ENCODE results near the gene SPCS2.
A peak's percentile ranks its signal among the peaks of the same experiment; 100 is the strongest.

Gene SPCS2

DNA sequence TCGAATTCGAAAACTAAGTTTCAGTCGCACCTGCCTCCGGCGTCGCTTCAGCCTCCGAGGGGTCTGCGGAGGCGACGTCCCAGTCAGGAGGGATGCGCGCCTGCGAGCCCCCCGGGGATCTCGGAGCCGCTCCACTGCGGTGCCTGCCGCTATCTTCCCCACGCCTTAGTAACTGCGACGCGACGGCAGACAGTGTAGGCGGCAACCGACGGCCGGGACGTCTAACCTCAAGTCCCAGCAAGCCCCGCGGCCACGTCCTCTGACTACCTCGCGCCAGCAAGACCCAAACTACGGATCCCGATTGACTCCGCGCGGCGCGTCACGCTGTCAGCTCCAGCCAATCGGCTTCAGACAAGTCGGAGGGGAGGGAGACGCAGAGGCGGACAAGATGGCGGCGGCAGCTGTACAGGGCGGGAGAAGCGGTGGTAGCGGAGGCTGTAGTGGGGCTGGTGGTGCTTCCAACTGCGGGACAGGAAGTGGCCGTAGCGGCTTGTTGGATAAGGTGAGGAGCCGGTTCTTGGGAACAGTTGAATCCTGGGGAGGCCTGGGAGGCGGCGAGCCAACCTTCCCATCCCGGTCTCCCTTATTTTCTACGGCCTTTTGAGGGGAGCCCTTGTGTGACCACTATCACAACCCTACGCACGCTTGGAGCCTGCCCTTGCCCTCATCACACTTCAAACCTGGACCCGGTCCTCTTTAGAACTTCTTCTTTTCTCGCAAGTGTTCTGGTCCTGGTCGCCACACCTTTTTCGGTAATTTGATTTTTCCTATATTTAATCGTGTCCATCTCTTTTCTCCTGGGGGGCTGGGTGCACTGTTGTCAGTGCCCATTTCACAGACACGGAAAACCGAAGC, at the start of gene SPCS2, which contains the start of gene XRRA1:
SPCS2 (plus strand) TSS at position 369 of the 855 bp plus-strand sequence; CDS start at position 389, 20 bp downstream.
XRRA1 (minus strand) TSS at position 194 of the 855 bp plus-strand sequence. CDS start 8,213 bp downstream, outside the sequence.
- peak; percentile 97 for DNase-seq

DNA sequence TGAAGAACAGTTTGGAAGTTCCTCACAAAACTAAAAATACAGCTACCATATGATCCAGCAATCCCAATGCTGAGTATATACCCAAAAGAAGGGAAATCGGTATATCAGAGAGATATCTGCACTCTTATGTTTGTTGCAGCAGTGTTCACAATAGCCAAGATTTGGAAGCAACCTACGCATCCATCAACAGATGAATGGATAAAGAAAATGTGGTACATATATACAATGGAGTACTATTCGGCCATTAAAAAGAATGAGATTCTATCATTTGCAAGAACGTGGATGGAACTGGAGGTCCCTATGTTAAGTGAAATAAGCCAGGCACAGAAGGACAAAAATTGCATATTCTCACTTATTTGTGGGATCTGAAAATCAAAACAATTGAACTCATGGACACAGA, 46.7 kb upstream of the SPCS2 start:
- DNase-seq: no peak

DNA sequence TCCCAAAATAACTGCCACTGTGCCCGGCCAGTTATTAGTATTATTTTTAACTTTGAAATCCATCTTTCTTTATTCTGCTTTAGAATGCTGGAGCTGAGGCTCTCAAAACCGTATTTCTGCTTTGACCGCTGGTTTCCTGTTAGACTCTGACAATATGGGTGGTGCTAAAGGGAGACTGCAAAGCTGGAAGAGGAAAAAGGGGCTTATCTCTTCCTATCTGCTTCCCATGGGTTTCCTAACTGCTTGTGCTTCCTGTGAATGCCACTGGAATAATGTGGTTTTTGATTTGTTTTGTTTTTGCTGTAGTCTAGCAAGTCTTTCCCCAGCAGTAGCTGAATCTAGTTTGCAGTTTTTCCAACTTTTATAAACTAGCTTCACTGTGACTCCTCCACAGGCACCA, 43.7 kb upstream of the SPCS2 start:
- no peak for DNase-seq

DNA sequence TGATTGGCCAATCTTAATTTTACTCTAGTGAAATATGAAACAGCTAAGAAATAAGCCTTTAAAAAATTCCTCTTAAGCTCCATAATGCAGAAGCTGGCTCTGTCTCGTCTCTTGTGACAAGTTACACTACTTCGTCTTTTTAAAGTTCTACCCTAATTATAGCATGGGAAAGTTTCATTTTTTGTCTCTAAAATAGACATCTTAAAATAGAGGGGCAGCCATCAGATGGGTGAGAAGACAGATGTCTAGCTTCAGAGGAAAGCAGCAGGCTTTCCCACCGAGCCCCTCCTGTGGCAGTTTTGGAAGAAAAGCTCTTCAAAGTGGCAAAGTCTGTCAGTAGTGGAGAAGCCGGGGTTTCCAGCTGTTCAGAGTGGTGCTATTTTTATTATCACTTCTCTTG, 39.7 kb upstream of the SPCS2 start:
- no peak for DNase-seq

DNA sequence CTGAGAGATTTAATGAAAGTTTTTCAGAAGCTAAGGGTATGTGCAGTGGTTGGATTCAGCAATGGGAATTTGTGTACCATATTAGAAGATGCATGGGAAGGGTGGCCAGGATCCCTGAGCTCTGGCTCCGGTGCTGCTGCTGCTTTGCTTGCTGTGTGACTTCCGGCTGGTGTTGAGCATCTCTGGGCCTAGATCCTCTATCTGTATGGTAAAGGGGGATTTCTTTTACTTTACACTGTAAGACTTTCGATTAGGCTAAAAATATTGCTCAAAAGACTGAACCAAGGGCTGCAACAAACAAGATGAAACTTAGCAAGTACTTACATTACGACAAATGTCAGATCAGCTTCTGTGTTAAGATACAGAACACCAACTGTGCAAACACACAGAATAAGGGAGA, 39.3 kb upstream of the SPCS2 start:
- DNase-seq: no peak

DNA sequence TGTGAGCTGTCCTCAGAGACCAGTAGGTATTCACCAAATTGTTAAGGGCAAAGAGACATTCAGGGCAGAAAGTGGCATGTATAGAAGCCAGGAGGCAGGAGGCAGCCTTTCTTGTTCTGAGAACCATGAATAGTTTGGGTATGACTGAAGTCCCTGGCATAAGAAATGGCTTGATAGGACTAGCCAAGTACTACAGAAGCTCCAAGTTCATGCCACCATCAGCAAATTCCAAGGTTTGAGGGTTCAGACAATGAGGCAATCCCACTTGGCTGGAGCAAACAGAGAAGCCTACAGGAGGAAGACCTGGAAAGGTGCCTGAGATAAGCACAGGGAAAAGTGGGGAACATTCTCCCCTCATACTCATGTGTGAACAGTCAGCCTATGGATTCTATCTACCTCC, 25.9 kb upstream of the SPCS2 start:
- DNase-seq: no peak

DNA sequence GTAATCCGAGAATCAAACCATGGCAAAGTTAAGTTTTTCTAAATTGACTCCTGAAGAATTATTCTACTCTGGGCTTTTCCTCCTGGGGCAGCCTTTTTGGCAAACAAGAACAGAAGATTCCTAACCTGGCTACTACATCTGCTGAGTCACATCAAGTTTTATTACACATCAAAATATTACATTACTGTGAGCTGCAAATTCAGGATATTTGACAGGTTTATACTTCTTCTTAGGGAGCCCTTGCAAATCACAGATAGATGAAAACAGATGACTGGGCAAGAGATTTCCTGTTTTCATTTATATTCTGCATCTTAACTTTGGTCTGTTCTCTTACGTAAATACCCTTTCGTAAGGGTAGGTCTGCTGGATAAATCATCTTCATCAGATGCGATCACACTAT, 23.8 kb upstream of the SPCS2 start:
- DNase-seq: no peak

DNA sequence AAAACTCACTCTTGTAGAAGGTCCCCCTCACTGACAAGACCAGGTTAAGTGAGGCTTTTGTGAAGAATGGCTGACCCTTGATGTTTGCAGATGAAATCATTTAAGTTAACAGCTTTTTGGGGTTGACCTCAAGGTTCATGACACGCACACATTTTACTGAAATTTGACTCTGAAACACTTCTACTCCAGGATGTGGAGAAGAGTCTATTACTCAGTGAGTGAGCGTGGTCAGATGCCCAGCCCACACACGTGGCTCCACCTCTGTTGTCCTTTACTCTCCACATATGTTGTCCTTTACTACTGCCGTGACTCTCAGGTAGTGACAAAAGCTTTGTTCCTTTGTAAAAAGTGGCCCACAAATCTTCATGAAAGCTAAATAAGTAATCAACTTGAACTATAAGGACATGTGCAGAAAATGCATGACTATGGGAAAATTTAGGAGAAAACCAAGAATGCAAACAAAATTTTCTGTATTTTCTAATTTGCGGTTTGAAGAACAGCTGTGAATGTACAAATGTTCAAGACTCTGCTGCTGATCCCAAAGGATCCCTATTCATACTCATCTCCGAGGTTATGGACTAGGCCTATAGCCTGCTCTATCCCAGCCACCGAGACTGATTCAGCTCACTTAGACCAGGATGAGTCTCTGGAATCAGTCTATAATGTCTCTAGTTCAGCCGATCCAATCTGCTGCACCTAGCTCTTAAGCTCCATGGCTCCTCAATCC, 22.6 kb upstream of the SPCS2 start:
- no peak for DNase-seq

DNA sequence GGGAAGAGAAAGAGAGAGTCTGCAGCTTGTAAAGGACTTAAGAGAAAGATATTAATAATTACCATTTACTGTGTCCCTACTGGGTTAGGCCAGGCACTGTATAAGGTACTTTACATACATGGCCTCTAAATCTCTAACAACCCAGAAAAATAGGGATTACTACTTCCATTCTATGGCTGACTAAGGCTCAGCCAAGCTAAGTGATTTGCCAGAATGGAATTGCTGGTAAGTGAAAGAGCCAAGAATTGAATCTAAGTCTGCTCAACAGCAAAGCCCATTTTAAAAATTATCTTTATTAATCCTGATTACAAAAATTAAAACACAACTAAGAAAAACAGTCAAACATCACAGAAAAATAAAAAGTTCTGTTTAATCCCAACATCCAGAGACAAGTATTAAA, 21.6 kb upstream of the SPCS2 start:
- DNase-seq: no peak

DNA sequence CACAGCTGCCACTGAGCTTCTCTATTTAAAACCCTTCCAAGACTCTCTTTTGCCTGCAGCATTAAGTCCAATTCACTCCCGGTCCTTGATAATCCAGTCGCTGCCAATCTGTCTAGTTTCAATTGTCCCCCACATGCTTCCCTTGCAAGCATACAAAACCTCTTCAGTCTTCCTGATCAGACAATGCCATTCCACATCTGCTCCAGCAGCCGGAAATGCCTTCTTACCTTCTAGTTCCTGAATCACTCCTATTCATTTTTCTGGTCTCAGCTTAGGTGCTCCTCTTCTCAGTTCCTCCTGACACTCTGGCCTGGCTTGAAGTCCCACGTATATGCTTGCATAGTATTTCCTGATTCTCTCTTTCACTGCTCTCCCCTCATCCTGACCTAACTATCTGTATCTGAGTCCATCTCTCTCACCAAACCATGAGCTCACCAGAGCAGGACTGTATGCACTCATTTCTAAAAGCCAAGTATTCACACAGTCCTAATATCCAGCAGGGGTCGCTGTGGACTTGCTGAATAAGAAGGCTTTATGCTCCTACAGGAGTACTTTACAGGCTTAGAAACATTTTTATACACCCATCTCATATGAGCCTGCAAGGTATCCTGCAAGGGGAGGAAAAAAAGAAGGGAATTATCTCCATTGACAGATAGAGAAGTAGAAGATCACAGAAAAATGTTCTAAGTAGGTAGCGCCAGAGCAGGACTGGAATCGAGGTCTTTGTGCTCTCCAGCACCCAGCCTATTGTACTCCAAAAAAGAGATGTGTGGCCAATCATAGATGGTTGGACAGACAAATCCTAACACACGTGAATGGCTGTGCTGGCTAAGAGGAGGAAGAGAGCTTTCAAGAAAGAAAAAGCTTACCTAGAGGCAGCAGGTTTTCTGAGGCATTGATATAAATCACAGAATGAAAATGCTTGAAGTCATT, 19.4 kb upstream of the SPCS2 start:
- peak; percentile 84 for DNase-seq

DNA sequence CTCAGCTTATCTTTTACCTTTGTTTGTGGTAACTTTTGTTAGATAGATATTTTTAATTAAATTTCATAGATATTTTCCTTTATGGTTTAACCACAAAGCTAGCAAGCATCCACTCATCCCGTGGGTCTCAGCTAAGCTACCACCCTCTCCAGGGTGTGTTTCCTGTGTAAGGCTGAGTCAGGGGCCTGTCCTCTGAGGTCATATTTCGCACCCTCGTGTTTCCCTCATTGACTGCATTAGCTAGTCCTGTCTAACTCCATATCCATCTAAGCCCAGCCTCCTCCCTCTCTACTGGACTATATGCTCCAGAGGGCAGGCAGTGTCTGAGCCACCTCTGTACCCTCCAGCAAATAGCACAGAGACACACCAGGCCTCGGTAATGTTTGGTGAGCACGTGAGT, 16.9 kb upstream of the SPCS2 start:
- DNase-seq: no peak

DNA sequence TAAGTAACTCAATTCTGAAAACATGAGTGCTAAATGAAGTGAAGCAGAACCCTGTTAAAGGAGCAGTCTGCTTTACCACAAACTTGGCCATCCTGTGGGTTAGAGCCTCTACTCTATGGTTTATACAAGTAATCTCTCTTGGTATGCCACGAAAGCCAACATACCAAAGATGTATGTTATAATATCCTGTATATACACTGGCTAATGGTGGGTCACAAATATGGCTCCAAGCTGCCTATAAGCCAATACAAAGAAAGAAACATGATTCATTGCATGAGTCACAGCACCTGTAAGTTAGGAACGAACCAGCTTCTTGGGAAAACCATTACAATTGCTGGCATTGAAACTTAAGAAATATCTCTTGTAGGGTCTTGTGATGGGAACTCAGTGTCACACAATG, 16.3 kb upstream of the SPCS2 start:
- DNase-seq: no peak

DNA sequence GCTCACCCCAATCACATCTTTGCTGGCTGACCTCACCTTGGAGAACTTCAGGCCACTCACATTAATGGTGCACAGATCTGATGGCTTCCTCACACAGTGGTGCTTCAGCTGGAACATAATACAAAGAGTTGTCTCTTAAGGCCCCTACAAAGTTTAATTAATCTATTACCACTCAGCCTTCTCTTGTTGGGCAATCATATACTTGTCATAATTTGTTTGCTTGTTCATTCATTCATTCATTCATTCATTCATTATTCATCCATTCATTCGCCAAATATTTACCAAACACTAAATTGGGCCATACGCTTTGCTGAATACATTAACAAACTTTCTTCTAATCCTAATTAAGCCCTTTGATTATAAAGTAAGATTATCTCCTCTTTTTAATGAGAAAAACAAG, 15.3 kb upstream of the SPCS2 start:
- DNase-seq: no peak

DNA sequence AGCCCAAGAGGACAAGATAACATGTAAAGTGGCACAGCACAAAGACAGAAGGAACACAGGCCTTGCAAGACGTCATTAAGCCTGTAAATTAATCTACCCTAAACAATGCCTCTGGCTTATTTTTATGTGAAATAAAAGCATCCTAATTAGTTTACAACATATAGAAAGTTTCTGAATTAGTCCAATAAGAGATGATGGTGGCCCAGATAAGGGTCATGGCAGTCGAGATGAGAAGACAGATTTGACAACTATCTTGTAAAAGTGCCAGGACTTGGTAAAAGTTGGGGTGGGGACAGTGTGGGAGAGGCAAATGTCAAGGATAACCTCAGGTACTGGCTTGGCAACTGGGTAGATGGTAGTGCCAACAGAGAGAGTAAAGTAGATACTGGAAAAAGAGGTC, 13.8 kb upstream of the SPCS2 start:
- DNase-seq: no peak

DNA sequence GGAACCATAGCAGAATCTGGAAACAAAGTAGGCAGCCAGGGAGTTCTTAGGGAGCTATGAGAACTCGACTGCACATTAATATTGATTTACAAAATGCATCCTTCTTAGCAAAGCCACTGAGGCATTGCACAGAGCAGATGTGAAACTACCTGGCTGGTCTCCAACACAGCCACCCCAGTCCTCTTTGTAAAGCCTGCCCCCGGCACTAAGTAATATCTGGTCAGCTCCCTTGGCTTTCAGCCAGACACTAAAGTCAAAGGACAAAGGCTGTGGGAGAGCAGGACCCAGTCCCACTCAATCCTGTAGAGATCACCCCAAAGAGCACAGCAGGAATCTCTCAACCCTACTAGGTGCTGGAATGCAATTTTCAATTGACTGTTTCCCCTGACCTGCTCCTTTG, 13.0 kb upstream of the SPCS2 start:
- DNase-seq: peak; percentile 5

DNA sequence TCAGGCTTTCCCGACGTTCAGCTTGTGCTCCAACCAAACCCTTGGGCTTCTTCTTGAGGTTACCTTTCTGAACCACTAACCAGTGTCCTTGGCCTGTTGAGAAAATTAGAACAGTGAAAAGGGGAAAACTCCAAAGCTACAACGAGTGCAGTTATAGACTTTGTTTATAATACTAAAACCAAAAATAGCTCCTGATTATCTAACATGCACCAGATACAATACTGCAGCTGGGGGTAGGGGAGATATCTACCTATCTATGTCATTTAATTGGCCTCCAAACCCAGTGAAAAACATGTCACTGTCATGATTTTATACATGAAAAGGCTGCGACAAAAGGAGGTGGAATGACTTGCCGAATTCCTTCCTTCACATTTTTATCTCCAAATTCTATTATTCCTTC, 12.1 kb upstream of the SPCS2 start:
- no peak for DNase-seq

DNA sequence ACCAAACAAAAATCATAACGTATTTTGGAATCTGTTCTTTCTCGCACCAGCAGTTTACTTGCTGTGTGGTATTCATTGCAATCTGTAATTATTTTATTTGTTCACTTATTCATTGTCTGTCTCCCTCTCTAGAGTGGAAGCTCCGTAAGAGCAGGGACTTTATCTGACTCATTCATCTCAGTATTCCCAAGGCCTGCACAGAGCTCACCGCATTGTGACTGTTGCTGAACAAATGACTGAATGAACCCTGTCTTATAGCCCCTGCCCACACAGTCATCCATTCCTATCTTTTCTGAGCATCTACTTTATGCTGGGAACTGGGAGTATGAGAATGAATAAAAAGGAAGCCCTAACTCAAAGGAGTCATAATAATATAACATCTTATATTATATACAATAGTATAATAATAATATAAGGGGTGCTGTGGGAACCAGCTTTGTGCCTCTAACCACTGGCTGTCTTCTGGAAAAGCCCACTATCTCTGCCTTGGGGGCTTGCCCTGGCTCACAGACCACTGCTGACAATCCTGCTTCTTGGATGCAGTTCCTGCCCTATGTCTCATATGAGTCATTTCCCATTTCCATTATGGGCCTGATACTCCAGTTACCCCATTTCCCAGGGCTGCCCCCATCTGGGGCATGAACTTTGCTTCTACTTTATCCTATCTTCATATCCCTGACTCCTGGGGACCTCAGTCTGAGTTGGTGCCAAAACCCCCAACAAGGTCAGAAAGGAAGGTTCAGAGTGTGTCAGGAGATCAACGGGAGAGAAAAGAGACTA, 11.2 kb upstream of the SPCS2 start:
- no peak for DNase-seq

DNA sequence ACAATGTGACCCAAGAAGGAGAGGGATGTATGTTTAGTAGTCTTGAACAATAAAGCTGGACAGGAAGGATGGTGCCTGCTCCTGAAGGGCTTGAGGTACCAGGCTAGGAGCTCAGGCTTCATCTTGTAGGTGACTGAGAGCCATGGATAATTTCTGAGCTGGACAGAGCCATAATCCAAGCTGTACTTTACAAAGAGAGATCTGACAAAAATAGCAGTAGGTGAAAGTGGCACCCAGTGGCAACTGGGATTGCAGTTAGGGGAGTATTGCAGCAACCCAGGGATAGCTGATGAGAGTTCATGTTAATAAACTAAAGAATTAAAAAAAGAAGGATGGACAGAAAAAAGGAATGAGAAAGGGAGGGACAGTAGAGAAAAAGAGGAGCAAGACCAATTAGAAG, 7.6 kb upstream of the SPCS2 start:
- DNase-seq: no peak

DNA sequence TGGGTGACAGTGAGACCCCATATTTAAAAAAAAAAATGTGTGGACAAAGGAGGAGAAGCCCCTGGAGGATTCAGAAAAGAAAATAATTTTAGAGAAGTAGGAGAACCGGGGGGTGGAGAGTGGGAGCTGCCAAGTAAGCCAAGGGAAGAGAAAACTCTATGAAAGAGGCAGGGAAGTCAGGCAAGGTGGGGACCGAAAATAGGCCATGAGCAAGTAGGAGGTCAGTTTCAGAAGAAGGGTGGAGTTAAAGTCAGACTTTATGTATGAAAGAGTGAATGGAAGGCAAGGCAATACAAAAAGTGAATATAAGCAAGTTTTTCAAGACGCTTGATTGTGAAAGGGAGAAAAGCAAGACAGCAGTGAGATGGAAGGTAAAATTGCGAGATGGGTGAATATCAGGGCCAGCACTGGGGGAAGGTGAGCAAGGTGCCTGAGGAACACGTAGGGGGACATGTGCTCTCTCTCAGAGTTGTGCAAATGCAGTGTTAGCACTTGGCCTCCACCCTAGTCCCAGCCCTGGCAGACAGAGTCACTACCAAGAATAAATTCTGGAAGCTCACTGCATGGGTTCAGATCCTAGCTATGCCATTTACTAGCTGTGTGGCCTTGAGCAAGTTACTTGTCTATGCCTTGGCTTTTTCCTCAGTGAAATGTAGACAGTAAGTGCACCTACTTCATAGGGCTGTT, 6.8 kb upstream of the SPCS2 start:
- no peak for DNase-seq

DNA sequence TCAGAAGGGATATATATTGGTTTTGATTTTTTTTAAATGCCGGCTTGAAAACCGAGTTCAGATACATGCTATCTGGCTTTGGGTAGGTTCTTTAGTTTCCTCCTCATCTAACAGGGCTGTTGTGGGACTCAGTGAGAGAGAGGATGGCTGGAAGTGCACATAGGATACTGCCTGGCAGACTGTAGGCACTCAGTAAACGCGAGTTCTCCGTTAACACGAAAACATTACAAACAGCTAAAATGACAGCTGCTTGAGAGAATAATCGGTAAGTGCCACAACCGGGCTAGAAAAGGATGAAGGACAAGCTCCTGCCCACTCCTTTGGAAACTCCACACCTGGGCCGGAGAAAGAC, 544 bp upstream of the SPCS2 start:
- DNase-seq: no peak

DNA sequence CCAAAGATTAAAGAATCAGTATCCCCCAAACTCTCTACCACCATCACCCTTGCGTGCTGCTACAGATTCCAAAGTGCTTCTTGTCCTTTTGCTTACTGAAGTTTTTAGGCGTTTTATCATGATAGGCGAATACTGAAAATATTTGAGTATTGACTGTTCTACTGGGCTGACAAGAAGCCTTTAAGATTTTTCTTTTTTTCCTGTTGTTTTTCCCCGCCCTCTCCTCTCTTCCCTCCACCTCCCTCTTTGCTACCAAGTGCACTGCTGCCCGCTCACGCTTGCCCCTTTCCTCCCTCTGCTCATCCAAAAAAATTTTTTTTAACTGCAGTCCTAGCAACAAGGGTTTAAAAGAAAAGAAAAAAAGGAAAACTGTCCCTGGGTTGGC, 679 bp downstream of the SPCS2 start:
- DNase-seq: peak; percentile 1

Measured in NCI-H1105 (cell line).